ENCODE results near the gene TYMP.

- TF ChIP-seq EZH2phosphoT487 (IDR thresholded peaks at IDR 0.05; ENCODE audit: borderline replicate concordance, low read depth) (no peak), POLR2AphosphoS5 (IDR thresholded peaks at IDR 0.05; ENCODE audit: low read depth, low read length) (no peak), CTCF (IDR thresholded peaks at IDR 0.05) (no peak), ELF1 (IDR thresholded peaks at IDR 0.05) (no peak), EP300 (IDR thresholded peaks at IDR 0.05; ENCODE audit: borderline replicate concordance in 1 of 2, low read depth in 1 of 2, low read length in 1 of 2) (no peak), TEAD4 (IDR thresholded peaks at IDR 0.05; ENCODE audit: borderline replicate concordance, insufficient read depth) (no peak), RAD21 (IDR thresholded peaks at IDR 0.05; ENCODE audit: low read length) (no peak), FOSL2 (IDR thresholded peaks at IDR 0.05; ENCODE audit: borderline replicate concordance, low read depth) (no peak), JUND (IDR thresholded peaks at IDR 0.05) (no peak), SIN3A (IDR thresholded peaks at IDR 0.05; ENCODE audit: borderline replicate concordance, low read depth, low read length) (no peak), NRF1 (IDR thresholded peaks at IDR 0.05; ENCODE audit: low read depth, low read length) (no peak), ZBTB33 (IDR thresholded peaks at IDR 0.05; ENCODE audit: borderline replicate concordance, low read depth) (no peak), YY1 (IDR thresholded peaks at IDR 0.05; ENCODE audit: low read depth) (no peak), REST (IDR thresholded peaks at IDR 0.05; ENCODE audit: low read depth, low read length) (no peak)
Observed at GRCh38 chr22:50547263-50547985, 17.6 kb upstream of the TYMP start.

Measured in SK-N-SH (cell line).